ENCODE measurements around the gene CCNG2.

The CCNG2 gene

DNA sequence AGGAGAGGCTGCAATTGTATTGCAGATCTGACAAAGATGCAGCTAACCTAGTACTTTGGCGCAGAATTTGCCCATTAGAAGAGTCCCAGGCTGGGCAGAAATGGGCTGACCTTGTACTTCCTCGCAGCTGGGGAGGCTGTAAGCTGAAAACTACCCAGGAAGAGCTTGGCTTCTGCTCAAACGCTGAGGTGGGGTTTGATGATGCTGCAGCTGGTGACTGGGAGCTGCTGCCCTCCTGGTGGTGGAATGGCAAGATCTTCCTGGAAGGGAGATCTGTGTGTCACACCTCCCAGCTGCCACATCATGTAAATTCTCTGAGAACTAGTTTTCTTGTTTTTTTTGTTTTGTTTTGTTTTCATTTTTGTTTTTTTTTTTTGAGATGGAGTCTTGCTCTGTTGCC lies 17.4 kb downstream of the CCNG2 start:
- no peaks in the 10 kb centered on the region for H3K9me3 Mint-ChIP-seq
- peaks cover 3% of the 10 kb centered on the region for H3K27me3 Mint-ChIP-seq (ENCODE audit: low read depth, poor library complexity)
- H3K4me3 Mint-ChIP-seq: no peak overlapping the region
- TF ChIP-seq, protein P1, sequence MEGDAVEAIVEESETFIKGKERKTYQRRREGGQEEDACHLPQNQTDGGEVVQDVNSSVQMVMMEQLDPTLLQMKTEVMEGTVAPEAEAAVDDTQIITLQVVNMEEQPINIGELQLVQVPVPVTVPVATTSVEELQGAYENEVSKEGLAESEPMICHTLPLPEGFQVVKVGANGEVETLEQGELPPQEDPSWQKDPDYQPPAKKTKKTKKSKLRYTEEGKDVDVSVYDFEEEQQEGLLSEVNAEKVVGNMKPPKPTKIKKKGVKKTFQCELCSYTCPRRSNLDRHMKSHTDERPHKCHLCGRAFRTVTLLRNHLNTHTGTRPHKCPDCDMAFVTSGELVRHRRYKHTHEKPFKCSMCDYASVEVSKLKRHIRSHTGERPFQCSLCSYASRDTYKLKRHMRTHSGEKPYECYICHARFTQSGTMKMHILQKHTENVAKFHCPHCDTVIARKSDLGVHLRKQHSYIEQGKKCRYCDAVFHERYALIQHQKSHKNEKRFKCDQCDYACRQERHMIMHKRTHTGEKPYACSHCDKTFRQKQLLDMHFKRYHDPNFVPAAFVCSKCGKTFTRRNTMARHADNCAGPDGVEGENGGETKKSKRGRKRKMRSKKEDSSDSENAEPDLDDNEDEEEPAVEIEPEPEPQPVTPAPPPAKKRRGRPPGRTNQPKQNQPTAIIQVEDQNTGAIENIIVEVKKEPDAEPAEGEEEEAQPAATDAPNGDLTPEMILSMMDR (IDR thresholded peaks at IDR 0.05): no peak
- H3K27ac Mint-ChIP-seq: no peak overlapping the region
- no peak for DNase-seq
- H3K4me1 Mint-ChIP-seq: peaks cover 32% of the 10 kb centered on the region
- peaks cover 22% of the 10 kb centered on the region for H3K36me3 Mint-ChIP-seq (ENCODE audit: low read depth)

DNA sequence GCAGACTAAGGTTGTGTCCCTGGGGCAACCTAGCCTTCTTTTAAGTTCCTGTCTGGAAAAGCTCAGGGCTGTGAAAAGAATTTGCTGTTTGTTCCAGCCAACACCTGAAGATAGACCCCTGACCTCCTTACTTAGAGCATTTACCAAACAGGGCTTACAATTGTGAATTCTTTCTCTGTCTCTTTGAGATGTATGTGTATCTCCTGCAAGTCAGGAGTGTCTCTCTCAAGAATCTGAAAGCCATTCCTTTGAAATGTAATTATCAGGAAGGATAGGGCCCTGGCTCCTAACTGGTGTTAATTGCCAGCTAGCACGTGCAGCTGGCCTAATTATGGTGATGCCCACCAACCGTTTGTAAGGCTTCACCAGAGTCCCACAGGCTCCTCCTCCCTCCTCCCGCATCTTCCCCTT lies 18.2 kb downstream of the CCNG2 start:
- Mint-ChIP-seq H3K4me3 (no peak overlapping the region), H3K4me1 (peaks cover 28% of the 10 kb centered on the region), H3K27ac (no peak overlapping the region), H3K9me3 (no peaks in the 10 kb centered on the region), H3K36me3 (ENCODE audit: low read depth) (peaks cover 14% of the 10 kb centered on the region), H3K27me3 (ENCODE audit: low read depth, poor library complexity) (peaks cover 3% of the 10 kb centered on the region)
- TF ChIP-seq, protein P1 (IDR thresholded peaks at IDR 0.05): no peak
- DNase-seq: no peak

DNA sequence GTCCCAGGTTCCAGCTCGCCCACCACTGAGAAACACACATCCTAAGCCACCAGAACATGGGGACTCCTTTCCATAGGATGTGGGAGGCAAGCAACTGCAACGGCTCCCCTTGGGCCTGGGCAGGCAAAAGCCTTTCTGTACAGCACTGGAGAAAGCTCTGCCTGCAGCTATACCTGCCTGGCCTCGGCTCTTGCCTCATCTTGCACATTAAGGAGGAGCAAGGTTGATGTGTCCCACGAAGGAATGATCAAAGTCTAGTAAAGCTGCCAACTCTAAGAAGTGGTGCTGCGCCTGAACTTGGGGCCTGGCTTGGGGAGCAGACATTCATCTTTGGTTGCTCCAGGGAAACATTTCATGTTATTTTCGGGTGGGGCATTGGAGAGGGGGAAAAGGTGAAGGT lies 19.6 kb downstream of the CCNG2 start:
- Mint-ChIP-seq H3K9me3 (no peaks in the 10 kb centered on the region), H3K27me3 (ENCODE audit: low read depth, poor library complexity) (peaks cover 1% of the 10 kb centered on the region), H3K4me1 (peaks cover 27% of the 10 kb centered on the region), H3K4me3 (no peak overlapping the region), H3K27ac (no peak overlapping the region), H3K36me3 (ENCODE audit: low read depth) (peaks cover 2% of the 10 kb centered on the region)
- TF ChIP-seq, protein P1 (IDR thresholded peaks at IDR 0.05): no peak
- DNase-seq: no peak

DNA sequence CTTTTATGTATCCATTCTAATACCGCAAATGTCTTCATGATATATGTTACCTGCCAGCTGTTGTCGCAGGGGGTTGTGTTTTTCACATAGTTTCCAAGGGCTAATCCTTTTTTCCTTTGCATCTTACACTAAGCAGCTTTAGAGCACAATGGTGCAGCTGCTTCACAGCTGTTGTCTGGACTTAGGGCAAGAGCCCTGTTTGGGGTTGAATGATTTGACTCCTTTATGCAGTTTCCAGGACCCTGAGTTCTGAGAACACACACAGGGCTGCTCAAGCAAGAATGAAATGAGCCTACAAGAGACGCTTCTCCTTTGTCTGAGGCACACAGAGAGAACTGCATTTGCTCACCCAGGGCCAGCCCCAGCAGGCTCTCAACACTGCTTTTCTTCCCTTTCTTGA lies 20.2 kb downstream of the CCNG2 start:
- DNase-seq: no peak
- TF ChIP-seq, protein P1 (IDR thresholded peaks at IDR 0.05): no peak
- Mint-ChIP-seq H3K27me3 (ENCODE audit: low read depth, poor library complexity) (peaks cover 5% of the 10 kb centered on the region), H3K4me1 (peaks cover 27% of the 10 kb centered on the region), H3K4me3 (no peak overlapping the region), H3K27ac (no peak overlapping the region), H3K9me3 (no peaks in the 10 kb centered on the region), H3K36me3 (ENCODE audit: low read depth) (no peaks in the 10 kb centered on the region)

DNA sequence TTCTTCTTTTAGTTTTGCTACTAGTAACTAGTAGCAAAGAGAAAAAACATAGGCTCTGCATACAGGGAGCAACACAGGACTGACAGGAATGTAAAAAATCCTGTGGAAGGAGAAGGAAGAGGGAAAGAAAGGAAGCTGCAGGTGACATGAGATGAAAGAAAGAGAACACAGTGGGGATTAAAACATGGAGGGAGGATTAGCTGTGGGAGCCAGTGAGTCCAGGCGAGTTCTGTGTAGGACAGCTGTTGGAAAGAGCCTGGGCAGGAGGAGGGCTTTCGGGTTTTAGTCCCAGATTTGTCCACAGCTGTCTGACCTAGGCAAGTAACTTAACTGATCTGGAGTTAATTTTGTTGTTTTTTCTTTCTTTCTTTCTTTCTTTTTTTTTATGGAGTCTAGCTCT lies 21.6 kb downstream of the CCNG2 start:
- Mint-ChIP-seq H3K27me3 (ENCODE audit: low read depth, poor library complexity) (peaks cover 10% of the 10 kb centered on the region), H3K9me3 (no peaks in the 10 kb centered on the region), H3K36me3 (ENCODE audit: low read depth) (no peaks in the 10 kb centered on the region), H3K4me3 (no peak overlapping the region), H3K27ac (no peak overlapping the region), H3K4me1 (peaks cover 27% of the 10 kb centered on the region)
- no peak for DNase-seq
- TF ChIP-seq, protein P1 (IDR thresholded peaks at IDR 0.05): no peak

DNA sequence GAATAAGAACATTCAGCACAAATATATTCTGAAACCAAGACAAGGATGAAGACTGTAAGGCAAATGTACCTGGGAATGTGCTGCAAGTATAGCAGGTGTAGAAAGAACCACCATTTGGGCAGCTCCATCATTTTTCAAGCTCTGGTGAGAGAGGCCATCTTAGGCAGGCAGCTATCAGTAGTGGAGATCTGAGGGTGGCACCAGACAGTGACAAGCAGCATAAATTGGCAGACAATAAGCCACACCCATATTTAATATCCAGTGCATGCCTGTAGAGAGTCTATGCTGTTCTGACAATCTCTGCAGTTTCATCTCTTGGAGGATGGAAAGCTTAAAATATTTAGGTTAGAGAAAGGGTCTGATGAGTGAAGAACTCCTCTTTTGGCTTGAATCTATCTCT lies 22.5 kb downstream of the CCNG2 start:
- no peak overlapping the region for H3K4me3 Mint-ChIP-seq
- peaks cover 13% of the 10 kb centered on the region for H3K27me3 Mint-ChIP-seq (ENCODE audit: low read depth, poor library complexity)
- H3K36me3 Mint-ChIP-seq (ENCODE audit: low read depth): no peaks in the 10 kb centered on the region
- H3K27ac Mint-ChIP-seq: no peak overlapping the region
- TF ChIP-seq, protein P1 (IDR thresholded peaks at IDR 0.05): no peak
- H3K4me1 Mint-ChIP-seq: peaks cover 27% of the 10 kb centered on the region
- DNase-seq: no peak
- no peaks in the 10 kb centered on the region for H3K9me3 Mint-ChIP-seq
